ENCODE results near the gene GPX2. TPM values are rescaled to one million over a fixed set of nuclear protein-coding genes. Genes with fewer than 3 reads are reported as not detected.

The GPX2 gene
- polyA plus RNA-seq, 1 experiment = 1.3 TPM

DNA sequence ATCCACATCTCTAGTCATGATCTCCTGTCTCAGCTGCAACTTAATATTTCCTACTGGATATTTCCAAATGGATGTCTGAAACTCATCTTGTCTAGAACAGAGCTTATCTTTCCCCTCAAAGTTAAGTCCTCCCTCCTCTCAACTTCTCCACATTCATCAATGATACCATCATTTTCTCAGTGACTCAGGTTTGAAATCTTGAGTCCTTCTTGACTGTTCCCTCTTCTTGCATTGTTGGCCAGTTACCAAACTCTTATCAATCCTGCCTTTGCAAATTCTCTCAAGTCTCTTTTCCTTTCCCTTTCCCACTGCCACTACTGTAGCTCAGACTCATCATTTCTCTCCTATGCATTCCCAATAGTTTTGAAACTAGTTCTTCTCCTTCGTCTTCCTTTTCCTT lies 42.6 kb downstream of the GPX2 start:
- H3K9me3 ChIP-seq (ENCODE audit: control insufficient read depth, insufficient read depth, low read length) = no peaks in the 10 kb centered on the region
- peaks cover 22% of the 10 kb centered on the region for H3K27me3 ChIP-seq (ENCODE audit: control insufficient read depth, insufficient read depth, low read length)
- ChIA-PET POLR2A (no interaction called here), CTCF (interaction anchor here (1.9 to 2.2 kb wide), 2 partner anchors 8 to 11 kb away, joined by 7 to 9 read pairs; no protein-coding TSS in a partner anchor)
- TF ChIP-seq, protein P1, sequence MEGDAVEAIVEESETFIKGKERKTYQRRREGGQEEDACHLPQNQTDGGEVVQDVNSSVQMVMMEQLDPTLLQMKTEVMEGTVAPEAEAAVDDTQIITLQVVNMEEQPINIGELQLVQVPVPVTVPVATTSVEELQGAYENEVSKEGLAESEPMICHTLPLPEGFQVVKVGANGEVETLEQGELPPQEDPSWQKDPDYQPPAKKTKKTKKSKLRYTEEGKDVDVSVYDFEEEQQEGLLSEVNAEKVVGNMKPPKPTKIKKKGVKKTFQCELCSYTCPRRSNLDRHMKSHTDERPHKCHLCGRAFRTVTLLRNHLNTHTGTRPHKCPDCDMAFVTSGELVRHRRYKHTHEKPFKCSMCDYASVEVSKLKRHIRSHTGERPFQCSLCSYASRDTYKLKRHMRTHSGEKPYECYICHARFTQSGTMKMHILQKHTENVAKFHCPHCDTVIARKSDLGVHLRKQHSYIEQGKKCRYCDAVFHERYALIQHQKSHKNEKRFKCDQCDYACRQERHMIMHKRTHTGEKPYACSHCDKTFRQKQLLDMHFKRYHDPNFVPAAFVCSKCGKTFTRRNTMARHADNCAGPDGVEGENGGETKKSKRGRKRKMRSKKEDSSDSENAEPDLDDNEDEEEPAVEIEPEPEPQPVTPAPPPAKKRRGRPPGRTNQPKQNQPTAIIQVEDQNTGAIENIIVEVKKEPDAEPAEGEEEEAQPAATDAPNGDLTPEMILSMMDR (IDR thresholded peaks at IDR 0.05; ENCODE audit: low read depth, low read length) = no peak
- no peak for DNase-seq (ENCODE audit: low read depth, low spot score)
- no peak overlapping the region for H3K27ac ChIP-seq (ENCODE audit: low read depth, low read length)
- no peak overlapping the region for H3K4me3 ChIP-seq (ENCODE audit: low read depth, low read length)

DNA sequence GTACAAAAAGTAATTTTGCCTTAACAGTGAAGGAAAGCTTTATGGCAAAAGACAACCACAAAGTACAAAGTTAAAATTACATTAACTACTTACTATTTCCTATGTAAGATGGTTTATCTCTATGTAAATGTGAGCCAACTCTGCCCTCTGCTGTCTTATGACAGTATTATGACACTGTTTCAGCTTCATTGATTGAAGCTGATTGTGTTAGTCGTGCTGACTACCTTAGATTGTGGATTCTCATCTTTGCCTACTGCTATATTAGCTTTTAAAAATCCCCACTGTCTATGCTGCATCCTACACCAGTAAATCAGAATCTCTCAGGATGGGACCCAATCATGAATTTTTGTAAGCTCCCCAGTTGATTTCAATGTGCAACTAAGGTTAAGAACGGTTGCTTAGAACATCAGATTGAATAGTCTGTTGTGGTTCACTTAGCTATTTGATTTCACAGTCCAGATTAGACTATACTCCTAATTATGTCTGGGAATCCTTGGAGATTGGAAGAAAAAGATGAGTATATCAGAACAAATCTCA lies 50.6 kb downstream of the GPX2 start:
- peak; percentile 34 for DNase-seq (ENCODE audit: low read depth, low spot score)
- ChIA-PET POLR2A (no interaction called here), CTCF (interaction anchor here (0.6 to 5.7 kb wide), 65 partner anchors 9 to 588 kb away, joined by 3 to 159 read pairs (median 4); partner anchors contain the start of genes CHURC1 and SPTB)
- H3K9me3 ChIP-seq (ENCODE audit: control insufficient read depth, insufficient read depth, low read length) = no peaks in the 10 kb centered on the region
- H3K27me3 ChIP-seq (ENCODE audit: control insufficient read depth, insufficient read depth, low read length) = peaks cover 19% of the 10 kb centered on the region
- no peak overlapping the region for H3K4me3 ChIP-seq (ENCODE audit: low read depth, low read length)
- TF ChIP-seq, protein P1 (IDR thresholded peaks at IDR 0.05; ENCODE audit: low read depth, low read length) = peak; percentile 55
- no peak overlapping the region for H3K27ac ChIP-seq (ENCODE audit: low read depth, low read length)

DNA sequence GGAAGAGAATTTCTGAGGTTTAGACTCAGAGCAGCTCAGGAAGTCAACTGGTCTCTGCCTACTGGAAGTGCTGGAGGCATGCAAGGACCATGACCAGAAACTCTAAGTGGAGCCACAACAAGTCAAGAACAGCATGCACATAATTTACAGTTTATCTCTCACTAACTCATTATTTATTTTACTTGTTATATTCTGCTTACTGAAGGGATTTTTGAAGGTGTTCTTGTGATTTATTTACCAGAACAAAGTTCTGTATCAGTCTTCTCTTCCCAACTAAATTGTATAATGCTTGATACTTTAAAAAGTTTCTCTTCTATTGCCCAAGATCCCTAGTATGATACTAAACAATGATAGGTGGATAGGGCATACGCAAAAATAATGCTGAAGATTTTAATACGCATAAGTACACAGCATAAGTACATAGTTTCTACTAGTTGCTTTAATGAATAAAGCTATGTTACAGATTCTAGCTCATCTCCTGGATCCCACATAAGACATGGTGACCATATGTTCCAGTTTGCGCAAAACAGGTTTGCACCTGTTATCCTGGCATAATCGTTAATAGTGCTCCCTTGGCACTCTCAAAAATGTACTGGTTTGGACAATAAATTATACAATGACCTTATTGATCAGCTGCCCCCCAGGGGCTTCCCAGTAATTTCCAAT lies 51.2 kb downstream of the GPX2 start:
- ChIA-PET POLR2A (no interaction called here), CTCF (interaction anchor here (0.6 to 5.7 kb wide), 60 partner anchors 10 to 587 kb away, joined by 3 to 159 read pairs (median 5); partner anchors contain the start of gene SPTB)
- no peak overlapping the region for H3K27ac ChIP-seq (ENCODE audit: low read depth, low read length)
- TF ChIP-seq, protein P1 (IDR thresholded peaks at IDR 0.05; ENCODE audit: low read depth, low read length) = no peak
- H3K27me3 ChIP-seq (ENCODE audit: control insufficient read depth, insufficient read depth, low read length) = peaks cover 20% of the 10 kb centered on the region
- no peak overlapping the region for H3K4me3 ChIP-seq (ENCODE audit: low read depth, low read length)
- H3K9me3 ChIP-seq (ENCODE audit: control insufficient read depth, insufficient read depth, low read length) = no peaks in the 10 kb centered on the region
- DNase-seq (ENCODE audit: low read depth, low spot score) = no peak

DNA sequence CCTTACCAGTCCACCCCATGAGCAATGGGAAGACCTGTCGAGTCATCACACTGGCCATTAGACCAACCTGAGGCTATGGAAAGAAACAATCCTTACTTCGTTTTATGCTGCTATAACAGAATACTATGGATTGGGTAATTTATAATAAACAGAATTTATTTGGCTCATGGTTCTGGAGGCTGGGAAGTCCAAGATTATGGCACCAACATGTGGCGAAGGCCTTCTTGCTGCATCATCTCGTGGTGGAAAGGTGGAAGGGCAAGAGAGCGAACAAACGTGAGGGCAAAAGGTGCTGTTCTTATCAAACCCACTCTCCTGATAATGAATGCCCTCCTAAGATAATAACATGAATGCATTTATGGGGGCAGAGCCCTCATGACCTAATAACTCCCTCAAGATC lies 53.2 kb downstream of the GPX2 start:
- CTCF ChIA-PET = interaction anchor here (0.6 to 5.7 kb wide), 6 partner anchors 22 to 384 kb away, joined by 3 to 159 read pairs (median 31); no protein-coding TSS in a partner anchor
- H3K4me3 ChIP-seq (ENCODE audit: low read depth, low read length) = no peak overlapping the region
- no peak overlapping the region for H3K27ac ChIP-seq (ENCODE audit: low read depth, low read length)
- H3K9me3 ChIP-seq (ENCODE audit: control insufficient read depth, insufficient read depth, low read length) = no peaks in the 10 kb centered on the region
- H3K27me3 ChIP-seq (ENCODE audit: control insufficient read depth, insufficient read depth, low read length) = peaks cover 29% of the 10 kb centered on the region
- DNase-seq (ENCODE audit: low read depth, low spot score) = no peak
- TF ChIP-seq, protein P1 (IDR thresholded peaks at IDR 0.05; ENCODE audit: low read depth, low read length) = no peak
- POLR2A ChIA-PET = no interaction called here

Small RNAs within 50 kb of the gene (small RNA-seq; reads per million reads assigned to genes)
- not detected for gene RPPH1-2P (ENCODE audit: insufficient read length, low read depth)

Other genes starting within 250 kb of the GPX2 start
- 6.4 and 6.6 TPM in 2 replicates for gene PLEKHG3, start 238.3 kb downstream of the GPX2 start, polyA plus RNA-seq (2011; rRNA removed)
- gene SPTB, start 62.8 kb downstream of the GPX2 start, polyA plus RNA-seq (2011; rRNA removed) = 0.01 TPM in 1 of 2 replicates, not detected in the other
- 85.2 and 113 TPM in 2 replicates for gene CHURC1, start 28.3 kb downstream of the GPX2 start, polyA plus RNA-seq (2011; rRNA removed)
- 11.0 and 11.1 TPM in 2 replicates for gene RAB15, start 29.6 kb upstream of the GPX2 start, polyA plus RNA-seq (2011; rRNA removed)
- gene FNTB, start 44.1 kb upstream of the GPX2 start, polyA plus RNA-seq (2011; rRNA removed) = 17.3 and 20.2 TPM in 2 replicates
- 59.2 and 62.0 TPM in 2 replicates for gene MAX, start 159.8 kb upstream of the GPX2 start, polyA plus RNA-seq (2011; rRNA removed)